ENCODE results near the gene EIF5A. TPM values are rescaled to one million over a fixed set of nuclear protein-coding genes. Genes with fewer than 3 reads are reported as not detected.

EIF5A gene
- total and polyA plus RNA-seq, 9 of the 15 experiments (the other 6 are each of a cell fraction or from before 2014, with no cell fraction given) = 22.9 to 1,163 (median 772) TPM

GRCh38 chr17:7351665-7352502 lies 44.5 kb downstream of the EIF5A start, which contains the start of gene KCTD11 (continued):
- TF ChIP-seq RREB1 (CRISPR knock-in tag; IDR thresholded peaks at IDR 0.05) (no peak; the same call in 1 of the 2 replicates), ZNF398 (CRISPR knock-in tag; IDR thresholded peaks at IDR 0.05) (no peak), ERF (CRISPR knock-in tag; IDR thresholded peaks at IDR 0.05) (no peak), PHB (CRISPR knock-in tag; IDR thresholded peaks at IDR 0.05) (no peak), ZNF764 (CRISPR knock-in tag; IDR thresholded peaks at IDR 0.05; ENCODE audit: low read depth) (no peak), ZNF212 (CRISPR knock-in tag; IDR thresholded peaks at IDR 0.05) (no peak), ZNF57 (CRISPR knock-in tag; IDR thresholded peaks at IDR 0.05) (no peak), MTA3 (IDR thresholded peaks at IDR 0.05; ENCODE audit: borderline replicate concordance) (no peak), ZNF146 (CRISPR knock-in tag; IDR thresholded peaks at IDR 0.05; ENCODE audit: unreplicated experiment) (no peak), TCF7 (IDR thresholded peaks at IDR 0.05; ENCODE audit: borderline replicate concordance) (no peak), KDM5B (IDR thresholded peaks at IDR 0.05; ENCODE audit: insufficient replicate concordance, low read depth, low read length) (no peak), ADNP (tag; IDR thresholded peaks at IDR 0.05) (no peak), KDM1A (IDR thresholded peaks at IDR 0.05) (no peak), MTA2 (IDR thresholded peaks at IDR 0.05; ENCODE audit: low read depth) (no peak)
- TF ChIP-seq, protein P1, sequence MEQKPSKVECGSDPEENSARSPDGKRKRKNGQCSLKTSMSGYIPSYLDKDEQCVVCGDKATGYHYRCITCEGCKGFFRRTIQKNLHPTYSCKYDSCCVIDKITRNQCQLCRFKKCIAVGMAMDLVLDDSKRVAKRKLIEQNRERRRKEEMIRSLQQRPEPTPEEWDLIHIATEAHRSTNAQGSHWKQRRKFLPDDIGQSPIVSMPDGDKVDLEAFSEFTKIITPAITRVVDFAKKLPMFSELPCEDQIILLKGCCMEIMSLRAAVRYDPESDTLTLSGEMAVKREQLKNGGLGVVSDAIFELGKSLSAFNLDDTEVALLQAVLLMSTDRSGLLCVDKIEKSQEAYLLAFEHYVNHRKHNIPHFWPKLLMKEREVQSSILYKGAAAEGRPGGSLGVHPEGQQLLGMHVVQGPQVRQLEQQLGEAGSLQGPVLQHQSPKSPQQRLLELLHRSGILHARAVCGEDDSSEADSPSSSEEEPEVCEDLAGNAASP (IDR thresholded peaks at IDR 0.05) = no peak
- TF ChIP-seq, protein P2, sequence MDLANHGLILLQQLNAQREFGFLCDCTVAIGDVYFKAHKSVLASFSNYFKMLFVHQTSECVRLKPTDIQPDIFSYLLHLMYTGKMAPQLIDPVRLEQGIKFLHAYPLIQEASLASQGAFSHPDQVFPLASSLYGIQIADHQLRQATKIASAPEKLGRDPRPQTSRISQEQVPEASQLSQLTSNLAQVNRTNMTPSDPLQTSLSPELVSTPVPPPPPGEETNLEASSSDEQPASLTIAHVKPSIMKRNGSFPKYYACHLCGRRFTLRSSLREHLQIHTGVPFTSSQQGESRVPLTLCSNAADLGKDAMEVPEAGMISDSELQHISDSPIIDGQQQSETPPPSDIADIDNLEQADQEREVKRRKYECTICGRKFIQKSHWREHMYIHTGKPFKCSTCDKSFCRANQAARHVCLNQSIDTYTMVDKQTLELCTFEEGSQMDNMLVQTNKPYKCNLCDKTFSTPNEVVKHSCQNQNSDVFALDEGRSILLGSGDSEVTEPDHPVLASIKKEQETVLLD (IDR thresholded peaks at IDR 0.05) = no peak
